ENCODE data around the gene PSD2.

PSD2 gene

GRCh38 chr5:139821806-139822552 is 26.4 kb downstream of the PSD2 start:
- H3K4me3 ChIP-seq (ENCODE audit: low read depth, low read length), result no peak overlapping the region
- no peak for TF ChIP-seq CTCF (IDR thresholded peaks at IDR 0.05; ENCODE audit: borderline replicate concordance, insufficient read depth, low read depth, low read length)

- TF ChIP-seq CTCF (IDR thresholded peaks at IDR 0.05; ENCODE audit: borderline replicate concordance, insufficient read depth, low read depth, low read length), result no peak
- no peak overlapping the region for H3K4me3 ChIP-seq (ENCODE audit: low read depth, low read length)
These were observed 27.2 kb downstream of the PSD2 start for GRCh38 chr5:139822553-139823425.

GRCh38 chr5:139823757-139824355 is 28.2 kb downstream of the PSD2 start:
- H3K4me3 ChIP-seq (ENCODE audit: low read depth, low read length), result no peak overlapping the region
- no peak for TF ChIP-seq CTCF (IDR thresholded peaks at IDR 0.05; ENCODE audit: borderline replicate concordance, insufficient read depth, low read depth, low read length)

- H3K4me3 ChIP-seq (ENCODE audit: low read depth, low read length), result no peak overlapping the region
- no peak for TF ChIP-seq CTCF (IDR thresholded peaks at IDR 0.05; ENCODE audit: borderline replicate concordance, insufficient read depth, low read depth, low read length)
These were observed 30.1 kb downstream of the PSD2 start for GRCh38 chr5:139825690-139826089.

- no peak for TF ChIP-seq CTCF (IDR thresholded peaks at IDR 0.05; ENCODE audit: borderline replicate concordance, insufficient read depth, low read depth, low read length)
- no peak overlapping the region for H3K4me3 ChIP-seq (ENCODE audit: low read depth, low read length)
These were observed 32.7 kb downstream of the PSD2 start for GRCh38 chr5:139828207-139828895.

GRCh38 chr5:139829471-139829870 is 33.9 kb downstream of the PSD2 start:
- TF ChIP-seq CTCF (IDR thresholded peaks at IDR 0.05; ENCODE audit: borderline replicate concordance, insufficient read depth, low read depth, low read length), result no peak
- H3K4me3 ChIP-seq (ENCODE audit: low read depth, low read length), result no peak overlapping the region
